ENCODE data around the gene TGFB3. TPM values are rescaled to one million over a fixed set of nuclear protein-coding genes. Genes with fewer than 3 reads are reported as not detected.

Gene TGFB3
- total RNA-seq, 1 experiment from 2014 or later: 12.8 TPM

- CTCF ChIA-PET: no interaction called here
- intact Hi-C loops (cut with micrococcal nuclease; ENCODE audit: unreplicated experiment): no loop called here
- POLR2A ChIA-PET (ENCODE audit: low non-redundant PET): no interaction called here
- Histone ChIP-seq H3K9me3 (ENCODE audit: low read depth, low read length, poor library complexity, severe bottlenecking) (peaks cover 3% of the 10 kb centered on the region), H3K4me3 (ENCODE audit: low read depth, low read length, poor library complexity, severe bottlenecking) (no peak overlapping the region), H3K4me1 (ENCODE audit: insufficient read depth, low read length, poor library complexity, severe bottlenecking) (no peaks in the 10 kb centered on the region), H3K36me3 (ENCODE audit: insufficient read depth, low read length, poor library complexity, severe bottlenecking) (no peaks in the 10 kb centered on the region), H3K27ac (ENCODE audit: low read depth, low read length, poor library complexity, severe bottlenecking) (no peak overlapping the region), H3K27me3 (replicated peaks; ENCODE audit: insufficient read depth, low read depth, low read length, poor library complexity) (no peaks in the 10 kb centered on the region)
- TF ChIP-seq EZH2 (IDR thresholded peaks at IDR 0.05; ENCODE audit: borderline replicate concordance, low read depth, low read length, poor library complexity, severe bottlenecking) (no peak), CTCF (conservative IDR thresholded peaks at IDR 0.05; ENCODE audit: low read depth, low read length) (no peak)
- BruUV-seq (replicated peaks): no TSS peak
- no peak for DNase-seq (ENCODE audit: low spot score)
Measured at GRCh38 chr14:76022991-76023390, 41.2 kb upstream of the TGFB3 start.

- no peaks in the 10 kb centered on the region for H3K4me1 ChIP-seq (ENCODE audit: insufficient read depth, low read length, poor library complexity, severe bottlenecking)
- no peak overlapping the region for H3K27ac ChIP-seq (ENCODE audit: low read depth, low read length, poor library complexity, severe bottlenecking)
- ChIA-PET CTCF (no interaction called here), POLR2A (ENCODE audit: low non-redundant PET) (interaction anchor here (0.6 kb wide), 1 partner anchor 8 kb away, joined by 3 read pairs; no protein-coding TSS in a partner anchor)
- intact Hi-C loops (cut with micrococcal nuclease; ENCODE audit: unreplicated experiment): no loop called here
- TF ChIP-seq EZH2 (IDR thresholded peaks at IDR 0.05; ENCODE audit: borderline replicate concordance, low read depth, low read length, poor library complexity, severe bottlenecking): no peak
- TF ChIP-seq CTCF (conservative IDR thresholded peaks at IDR 0.05; ENCODE audit: low read depth, low read length): no peak
- no peak overlapping the region for H3K4me3 ChIP-seq (ENCODE audit: low read depth, low read length, poor library complexity, severe bottlenecking)
- H3K36me3 ChIP-seq (ENCODE audit: insufficient read depth, low read length, poor library complexity, severe bottlenecking): no peaks in the 10 kb centered on the region
- BruUV-seq (replicated peaks): no TSS peak
- peaks cover 3% of the 10 kb centered on the region for H3K9me3 ChIP-seq (ENCODE audit: low read depth, low read length, poor library complexity, severe bottlenecking)
- no peaks in the 10 kb centered on the region for H3K27me3 ChIP-seq (replicated peaks; ENCODE audit: insufficient read depth, low read depth, low read length, poor library complexity)
- DNase-seq (ENCODE audit: low spot score): no peak
Measured at GRCh38 chr14:76019676-76020075, 37.9 kb upstream of the TGFB3 start.

GRCh38 chr14:76015668-76016067 is 33.9 kb upstream of the TGFB3 start:
- Histone ChIP-seq H3K27ac (ENCODE audit: low read depth, low read length, poor library complexity, severe bottlenecking) (no peak overlapping the region), H3K27me3 (replicated peaks; ENCODE audit: insufficient read depth, low read depth, low read length, poor library complexity) (no peaks in the 10 kb centered on the region), H3K4me1 (ENCODE audit: insufficient read depth, low read length, poor library complexity, severe bottlenecking) (no peaks in the 10 kb centered on the region), H3K36me3 (ENCODE audit: insufficient read depth, low read length, poor library complexity, severe bottlenecking) (no peaks in the 10 kb centered on the region), H3K4me3 (ENCODE audit: low read depth, low read length, poor library complexity, severe bottlenecking) (no peak overlapping the region), H3K9me3 (ENCODE audit: low read depth, low read length, poor library complexity, severe bottlenecking) (peaks cover 3% of the 10 kb centered on the region)
- no peak for TF ChIP-seq CTCF (conservative IDR thresholded peaks at IDR 0.05; ENCODE audit: low read depth, low read length)
- no peak for TF ChIP-seq EZH2 (IDR thresholded peaks at IDR 0.05; ENCODE audit: borderline replicate concordance, low read depth, low read length, poor library complexity, severe bottlenecking)
- BruUV-seq (replicated peaks): no TSS peak
- ChIA-PET POLR2A (ENCODE audit: low non-redundant PET) (no interaction called here), CTCF (no interaction called here)
- DNase-seq (ENCODE audit: low spot score): no peak
- intact Hi-C loops (cut with micrococcal nuclease; ENCODE audit: unreplicated experiment): no loop called here
